Liver (tissue), 9 donors: ENCODE results near the gene PACS1. TPM values are rescaled to one million over a fixed set of nuclear protein-coding genes. Genes with fewer than 3 reads are reported as not detected.
A peak's percentile ranks its signal among the peaks of the same experiment; 100 is the strongest.

Source experiments
- DNase-seq: peaks from one replicate; pipeline ENCODE4 v3.0.0-alpha.2; 2017; ENCODE audit warnings: low spot score
- H3K27ac ChIP-seq, 2 donors: one replicate each; pipeline ENCODE4 v1.7.0; 2013; ENCODE audit warnings: inconsistent platforms in 2 of 2, low read length in 2 of 2, control low read depth in 1 of 2, low read depth in 1 of 2, mild to moderate bottlenecking in 1 of 2
- H3K27me3 ChIP-seq, 4 donors: one replicate each; pipeline versions ENCODE4 v1.6.1 to v1.7.0; 2013; ENCODE audit warnings: low read length in 3 of 4, inconsistent platforms in 1 of 4, mild to moderate bottlenecking in 1 of 4, moderate library complexity in 1 of 4; ENCODE audit not compliant: control insufficient read depth in 4 of 4, insufficient read depth in 4 of 4
- H3K36me3 ChIP-seq, 4 donors: one replicate each; pipeline versions ENCODE4 v1.6.1 to v1.7.0; 2013; ENCODE audit warnings: low read length in 3 of 4, mild to moderate bottlenecking in 3 of 4, low read depth in 1 of 4, moderate library complexity in 1 of 4; ENCODE audit not compliant: control insufficient read depth in 4 of 4, insufficient read depth in 3 of 4
- H3K4me1 ChIP-seq, 4 donors: one replicate each; pipeline versions ENCODE4 v1.6.1 to v1.7.0; 2013; ENCODE audit warnings: low read length in 3 of 4, mild to moderate bottlenecking in 3 of 4, moderate library complexity in 1 of 4; ENCODE audit not compliant: control insufficient read depth in 4 of 4, insufficient read depth in 4 of 4
- H3K4me3 ChIP-seq, 3 donors: one replicate each; pipeline versions ENCODE4 v1.6.1 to v1.7.0; 2013; ENCODE audit warnings: low read length in 3 of 3, control low read depth in 1 of 3, low read depth in 1 of 3, mild to moderate bottlenecking in 1 of 3
- H3K9ac ChIP-seq, 2 donors: one replicate each; pipeline ENCODE4 v1.7.0; 2013; ENCODE audit warnings: low read length in 2 of 2, mild to moderate bottlenecking in 2 of 2, moderate library complexity in 2 of 2, control low read depth in 1 of 2, low read depth in 1 of 2
- H3K9me3 ChIP-seq, 4 donors: one replicate each; pipeline versions ENCODE4 v1.6.1 to v1.7.0; 2013; ENCODE audit warnings: low read length in 3 of 4; ENCODE audit not compliant: control insufficient read depth in 4 of 4
- ATF3 ChIP-seq: IDR thresholded peaks from 2 replicates; pipeline ENCODE4 v1.6.1; 2016; ENCODE audit warnings: antibody characterized with exemption
- CTCF ChIP-seq: fragments of 150-350 bp; IDR thresholded peaks from 2 replicates; pipeline ENCODE4 v1.5.1; 2017; ENCODE audit warnings: improper control_type of control experiment, low read depth, low read length; ENCODE audit not compliant: missing input control
- EGR1 ChIP-seq, 2 donors: IDR thresholded peaks; 2 replicates each; pipeline ENCODE4 v1.6.1; 2016 to 2018; ENCODE audit warnings: antibody characterized with exemption in 2 of 2, low read depth in 2 of 2
- FOXA1 ChIP-seq: IDR thresholded peaks from 2 replicates; pipeline ENCODE4 v1.6.1; 2016; ENCODE audit warnings: antibody characterized with exemption
- FOXA2 ChIP-seq: IDR thresholded peaks from 2 replicates; pipeline ENCODE4 v1.6.1; 2016; ENCODE audit warnings: antibody characterized with exemption
- GABPA ChIP-seq, 2 donors: IDR thresholded peaks in 1 of 2; conservative IDR thresholded peaks in 1 of 2; 2 replicates each; pipeline ENCODE4 v1.6.1; 2016; ENCODE audit warnings: antibody characterized with exemption in 2 of 2, mild to moderate bottlenecking in 1 of 2, moderate library complexity in 1 of 2
- HNF4G ChIP-seq: IDR thresholded peaks from 2 replicates; pipeline ENCODE4 v1.6.1; 2016; ENCODE audit warnings: antibody characterized with exemption
- MAX ChIP-seq: IDR thresholded peaks from 2 replicates; pipeline ENCODE4 v1.6.1; 2016; ENCODE audit warnings: antibody characterized with exemption
- NR2F2 ChIP-seq: IDR thresholded peaks from 2 replicates; pipeline ENCODE4 v1.6.1; 2016; ENCODE audit warnings: antibody characterized with exemption
- REST ChIP-seq: IDR thresholded peaks from 2 replicates; pipeline ENCODE4 v1.6.1; 2016; ENCODE audit warnings: antibody characterized with exemption, mild to moderate bottlenecking
- RXRA ChIP-seq, 2 donors: IDR thresholded peaks; 2 replicates each; pipeline ENCODE4 v1.6.1; 2017 to 2018; ENCODE audit warnings: antibody characterized with exemption in 2 of 2, mild to moderate bottlenecking in 1 of 2
- SP1 ChIP-seq: IDR thresholded peaks from 2 replicates; pipeline ENCODE4 v1.6.1; 2018; ENCODE audit warnings: antibody characterized with exemption, mild to moderate bottlenecking
- TAF1 ChIP-seq: conservative IDR thresholded peaks from 2 replicates; pipeline ENCODE4 v1.6.1; 2016; ENCODE audit warnings: antibody characterized with exemption, mild to moderate bottlenecking
- YY1 ChIP-seq: IDR thresholded peaks from 2 replicates; pipeline ENCODE4 v1.6.1; 2016; ENCODE audit warnings: antibody characterized with exemption, mild to moderate bottlenecking
- ZBTB33 ChIP-seq: IDR thresholded peaks from 2 replicates; pipeline ENCODE4 v1.6.1; 2016; ENCODE audit warnings: antibody characterized with exemption
- WGBS: extraction: QIAGEN DNeasy Blood & Tissue Kit; methylation state at CpG from one replicate; pipeline ENCODE4 v1.1.7; 2013; 5-methylcytosine and 5-hydroxymethylcytosine counted together
- polyA plus RNA-seq, 2 donors: library from polyadenylated mRNA; stranded (reverse) in 1 of 2; unstranded in 1 of 2; fragments of 200-250 nt in 1 of 2; fragments of >200 nt in 1 of 2; fragmentation: Nextera tagmentation in 1 of 2; extraction: Ambion mirVana in 1 of 2; gene quantifications; one replicate each; pipeline versions ENCODE4 v1.2.1 to v1.2.3, GENCODE V29; 2013 to 2015
- total RNA-seq, 2 donors: library from RNA; depleted of rRNA; stranded (reverse); fragments of >200 nt; gene quantifications; one replicate each; pipeline ENCODE4 v1.2.3, GENCODE V29; 2014
- donor health status: healthy.
- donor health status: healthy.
- donor health status: healthy.
- donor health status: healthy.
- donor health status: healthy.

PACS1 gene
- total and polyA plus RNA-seq, 4 donors, result 2.7 to 9.1 (median 7.3) TPM

- H3K36me3 ChIP-seq, result peaks cover 7 to 21% (median 15%) of the 10 kb centered on the region in 4 donors
- peak overlapping the region; percentile 22 to 26 for H3K9ac ChIP-seq
- no peaks in the 10 kb centered on the region for H3K9me3 ChIP-seq
- DNase-seq, result no peak
- H3K27me3 ChIP-seq, result no peaks in the 10 kb centered on the region
- peak overlapping the region in 2 of 3 donors; percentile 71 to 75 for H3K4me3 ChIP-seq
- H3K4me1 ChIP-seq, result peaks cover 5 to 39% (median 27%) of the 10 kb centered on the region in 4 donors
- H3K27ac ChIP-seq, result peak overlapping the region; percentile 70 to 73
- WGBS, result 66% methylated on average over 2 of the region's 2 CpGs
- TF ChIP-seq RXRA (IDR thresholded peaks at IDR 0.05) (no peak), FOXA2 (no peak), TAF1 (no peak), SP1 (no peak), NR2F2 (no peak), YY1 (no peak), GABPA (IDR thresholded peaks at IDR 0.05 in 1 of 2, conservative IDR thresholded peaks at IDR 0.05 in 1 of 2) (no peak), EGR1 (IDR thresholded peaks at IDR 0.05; ENCODE audit: low read depth in 2 of 2) (no peak), ATF3 (no peak), REST (no peak)
Measured at GRCh38 chr11:66071381-66071801, 1.3 kb downstream of the PACS1 start.

GRCh38 chr11:66072081-66072480 lies 2.0 kb downstream of the PACS1 start:
- Histone ChIP-seq H3K36me3 (peaks cover 5 to 14% (median 9%) of the 10 kb centered on the region in 4 donors), H3K27me3 (no peaks in the 10 kb centered on the region), H3K27ac (no peak overlapping the region), H3K4me1 (peaks cover 5 to 32% (median 23%) of the 10 kb centered on the region in 4 donors), H3K4me3 (no peak overlapping the region), H3K9ac (peak overlapping the region in 1 of 2 donors; percentile 38), H3K9me3 (no peaks in the 10 kb centered on the region)
- DNase-seq, result no peak
- 90% methylated on average over 3 of the region's 3 CpGs for WGBS
- no peak for TF ChIP-seq HNF4G
- no peak for TF ChIP-seq SP1
- no peak for TF ChIP-seq YY1
- TF ChIP-seq ZBTB33, result no peak
- TF ChIP-seq FOXA1, result no peak
- no peak for TF ChIP-seq NR2F2
- no peak for TF ChIP-seq ATF3
- TF ChIP-seq CTCF, result no peak
- TF ChIP-seq GABPA (IDR thresholded peaks at IDR 0.05 in 1 of 2, conservative IDR thresholded peaks at IDR 0.05 in 1 of 2), result no peak
- TF ChIP-seq MAX, result no peak
